GM13976 (cell line): ENCODE results near the gene CPM.

Experiments used
- DNase-seq: peaks from one replicate; pipeline ENCODE4 v3.0.0; 2012; ENCODE audit warnings: low spot score
- CTCF ChIP-seq: IDR thresholded peaks from 2 replicates; pipeline ENCODE4 v1.5.1; 2012; ENCODE audit warnings: borderline replicate concordance, mild to moderate bottlenecking; ENCODE audit not compliant: insufficient read depth; ENCODE audit errors: extremely low read depth, missing control alignments, control extremely low read depth
- in situ Hi-C: fragments of 300-500 bp; cut with MboI; formaldehyde crosslinking; loops from one replicate; pipeline ENCODE4 v1.12.0; 2022; ENCODE audit warnings: low sequenced_read_pairs, mixed read lengths, inconsistent platforms; ENCODE audit not compliant: unreplicated experiment

Gene CPM

GRCh38 chr12:68957273-68957672, 24.3 kb upstream of the CPM start:
- TF ChIP-seq CTCF: no peak
- in situ Hi-C loops: no loop called here
- DNase-seq: no peak

- no peak for TF ChIP-seq CTCF
- in situ Hi-C loops: no loop called here
- no peak for DNase-seq
Observed at GRCh38 chr12:68956466-68956865, 23.5 kb upstream of the CPM start.

GRCh38 chr12:68954811-68955210, 21.8 kb upstream of the CPM start:
- no peak for DNase-seq
- in situ Hi-C loops: no loop called here
- TF ChIP-seq CTCF: no peak

GRCh38 chr12:68953536-68953935, 20.6 kb upstream of the CPM start:
- in situ Hi-C loops: no loop called here
- no peak for TF ChIP-seq CTCF
- DNase-seq: no peak

- no peak for TF ChIP-seq CTCF
- in situ Hi-C loops: no loop called here
- no peak for DNase-seq
Observed at GRCh38 chr12:68951652-68952051, 18.7 kb upstream of the CPM start.

- in situ Hi-C loops: no loop called here
- no peak for DNase-seq
- TF ChIP-seq CTCF: no peak
Observed at GRCh38 chr12:68950511-68950910, 17.5 kb upstream of the CPM start.

GRCh38 chr12:68945255-68945654, 12.3 kb upstream of the CPM start:
- in situ Hi-C loops: no loop called here
- TF ChIP-seq CTCF: no peak

More at GRCh38 chr12:68945255-68945654, 12.3 kb upstream of the CPM start:
- no peak for DNase-seq
